CD4-positive, CD25-positive, alpha-beta regulatory T cell (primary cell): ENCODE data around the gene KANSL1L. TPM values are rescaled to one million over a fixed set of nuclear protein-coding genes. Genes with fewer than 3 reads are reported as not detected.
A peak's percentile ranks its signal among the peaks of the same experiment; 100 is the strongest.

Experiments used
- ATAC-seq, 2 donors: fragments of 150-1000 bp; cut with Tn5 transposase; one replicate each; pipeline ENCODE4 v1.10.0; 2021; ENCODE audit warnings: low read depth in 2 of 2, moderate number of reproducible peaks in 2 of 2, moderate library complexity in 1 of 2
- DNase-seq, 3 donors: peaks; one replicate each; pipeline versions ENCODE4 v3.0.0 to v3.0.0-alpha.2; 2012 to 2022; ENCODE audit warnings: mixed read lengths in 1 of 3
- H3K27ac ChIP-seq: one replicate; pipeline ENCODE4 v1.7.0; 2013; ENCODE audit warnings: mild to moderate bottlenecking, low read length; ENCODE audit not compliant: insufficient read depth, poor library complexity, severe bottlenecking
- H3K27me3 ChIP-seq: one replicate; pipeline ENCODE4 v1.7.0; 2013; ENCODE audit warnings: low read length; ENCODE audit not compliant: control insufficient read depth, insufficient read depth
- H3K36me3 ChIP-seq: one replicate; pipeline ENCODE4 v1.7.0; 2013; ENCODE audit warnings: mild to moderate bottlenecking, low read length, moderate library complexity; ENCODE audit not compliant: control insufficient read depth, insufficient read depth
- H3K4me1 ChIP-seq: 2 replicates; pipeline ENCODE4 v1.7.0; 2013; ENCODE audit warnings: mild to moderate bottlenecking, low read length; ENCODE audit not compliant: insufficient read depth, control insufficient read depth, poor library complexity, severe bottlenecking
- H3K4me3 ChIP-seq: one replicate; pipeline ENCODE4 v1.7.0; 2013; ENCODE audit warnings: low read depth, mild to moderate bottlenecking, low read length, moderate library complexity
- H3K9me3 ChIP-seq, 2 experiments: 1 replicate in 1 of 2; 2 replicates in 1 of 2; pipeline ENCODE4 v1.7.0; 2013; ENCODE audit warnings: low read length in 2 of 2, mild to moderate bottlenecking in 1 of 2, moderate library complexity in 1 of 2; ENCODE audit not compliant: control insufficient read depth in 2 of 2
- H3K27ac Mint-ChIP-seq, 3 donors: one replicate each; pipeline ENCODE4 v1.8.0; 2020 to 2022; ENCODE audit warnings: mild to moderate bottlenecking in 3 of 3, mixed read lengths in 3 of 3, moderate library complexity in 2 of 3
- H3K27me3 Mint-ChIP-seq: one replicate; pipeline ENCODE4 v1.8.0; 2022; ENCODE audit warnings: mild to moderate bottlenecking, mixed read lengths
- H3K36me3 Mint-ChIP-seq: one replicate; pipeline ENCODE4 v1.8.0; 2020; ENCODE audit warnings: mixed read lengths
- H3K4me1 Mint-ChIP-seq, 4 donors: one replicate each; pipeline ENCODE4 v1.8.0; 2020 to 2022; ENCODE audit warnings: mixed read lengths in 4 of 4, mild to moderate bottlenecking in 1 of 4
- H3K4me3 Mint-ChIP-seq, 4 donors: one replicate each; pipeline ENCODE4 v1.8.0; 2020 to 2022; ENCODE audit warnings: mild to moderate bottlenecking in 4 of 4, mixed read lengths in 4 of 4, moderate library complexity in 3 of 4
- H3K9me3 Mint-ChIP-seq, 7 donors: one replicate each; pipeline ENCODE4 v1.8.0; 2020 to 2022; ENCODE audit warnings: mixed read lengths in 7 of 7, mild to moderate bottlenecking in 3 of 7, moderate library complexity in 2 of 7
- polyA plus RNA-seq, 4 donors: library from polyadenylated mRNA; unstranded; fragments of 300-500 nt; fragmentation: Illumina TruSeq; gene quantifications; one replicate each; pipeline ENCODE4 v1.2.3, GENCODE V29; 2021
- total RNA-seq: library from RNA; stranded (reverse); gene quantifications from one replicate; pipeline ENCODE4 v1.2.3, GENCODE V29; 2022

The KANSL1L gene
- total and polyA plus RNA-seq, 5 donors from 2014 or later = 0.49 to 7.3 (median 0.96) TPM

DNA sequence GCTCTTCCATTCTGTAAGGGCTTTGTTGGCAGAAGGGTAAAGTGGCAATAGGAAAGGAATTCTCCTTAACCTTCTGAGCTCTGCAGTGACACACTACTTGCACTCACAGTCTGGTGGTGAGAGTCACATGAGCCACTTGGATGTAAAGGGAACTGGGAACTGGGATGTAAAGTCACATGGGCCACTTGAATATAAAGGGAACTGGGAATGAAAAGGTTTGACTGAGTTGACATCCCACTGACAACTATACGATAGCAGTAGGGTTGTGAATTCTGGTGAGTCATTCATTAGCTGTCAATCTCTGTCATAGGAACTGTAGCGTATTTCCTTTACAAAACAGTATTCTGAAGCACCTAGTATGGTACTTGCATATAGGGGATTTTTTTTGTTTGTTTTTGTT, 163.3 kb downstream of the KANSL1L start:
- H3K4me1 Mint-ChIP-seq = peaks cover 21 to 76% (median 70%) of the 10 kb centered on the region in 4 donors
- H3K4me3 Mint-ChIP-seq = peak overlapping the region in 2 of 4 donors; percentile 31 to 81
- peaks cover 45% of the 10 kb centered on the region for H3K36me3 ChIP-seq
- no peaks in the 10 kb centered on the region for H3K27me3 Mint-ChIP-seq
- H3K9me3 ChIP-seq = no peaks in the 10 kb centered on the region
- H3K27me3 ChIP-seq = no peaks in the 10 kb centered on the region
- ATAC-seq = no peak
- peaks cover 30% of the 10 kb centered on the region for H3K36me3 Mint-ChIP-seq
- H3K4me1 ChIP-seq = peaks cover 28% of the 10 kb centered on the region
- DNase-seq = no peak
- no peak overlapping the region for H3K4me3 ChIP-seq
- no peak overlapping the region for H3K27ac ChIP-seq
- no peak overlapping the region for H3K27ac Mint-ChIP-seq
- H3K9me3 Mint-ChIP-seq = no peaks in the 10 kb centered on the region

DNA sequence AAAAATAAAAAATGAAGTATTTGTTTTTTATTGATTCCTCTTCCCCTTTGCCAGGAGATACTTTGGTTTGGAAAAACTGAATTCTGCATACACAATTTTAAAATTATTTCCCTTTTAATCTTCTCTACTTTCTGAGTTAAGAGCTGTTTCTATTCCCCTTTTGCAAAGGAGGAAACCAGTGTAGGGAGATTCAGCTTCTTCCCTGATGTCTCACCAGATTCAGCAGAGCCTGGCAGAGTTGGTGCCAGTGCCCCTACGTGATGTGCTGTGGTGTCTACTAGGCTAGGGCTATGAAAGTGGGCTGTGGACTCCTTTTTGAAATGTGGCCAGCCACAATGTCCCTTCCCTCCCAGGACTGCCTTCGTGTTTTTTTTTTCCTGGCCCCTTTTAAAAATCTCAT, 166.3 kb downstream of the KANSL1L start:
- Mint-ChIP-seq H3K4me1 (peaks cover 18 to 77% (median 65%) of the 10 kb centered on the region in 4 donors), H3K27me3 (peaks cover 9% of the 10 kb centered on the region), H3K36me3 (peaks cover 15% of the 10 kb centered on the region), H3K9me3 (no peaks in the 10 kb centered on the region), H3K4me3 (peak overlapping the region; percentile 53 to 96 (median 72)), H3K27ac (no peak overlapping the region)
- H3K9me3 ChIP-seq = no peaks in the 10 kb centered on the region
- H3K36me3 ChIP-seq = peaks cover 27% of the 10 kb centered on the region
- DNase-seq (no peak), ATAC-seq (no peak)
- H3K27ac ChIP-seq = no peak overlapping the region
- peaks cover 33% of the 10 kb centered on the region for H3K4me1 ChIP-seq
- H3K4me3 ChIP-seq = no peak overlapping the region
- no peaks in the 10 kb centered on the region for H3K27me3 ChIP-seq

DNA sequence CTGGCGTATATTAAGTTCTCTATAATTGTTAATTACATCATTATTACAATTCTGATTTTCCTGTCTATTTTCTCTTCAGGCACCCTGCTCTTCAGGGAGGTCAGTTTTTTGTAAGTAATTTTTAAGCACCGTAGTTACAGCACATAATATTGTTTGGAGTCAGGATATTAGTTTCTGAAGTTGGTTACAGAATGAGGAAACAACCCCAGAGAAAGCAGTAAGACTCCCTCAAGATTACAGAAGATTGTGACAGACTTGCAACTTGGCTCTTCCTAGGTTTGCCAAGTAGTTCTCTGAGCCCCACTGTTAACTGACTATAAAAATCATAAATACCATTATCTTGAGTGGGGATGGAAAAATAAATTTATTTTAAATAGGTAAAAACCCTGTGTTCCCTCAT, 167.8 kb downstream of the KANSL1L start:
- Histone ChIP-seq H3K4me1 (peaks cover 33% of the 10 kb centered on the region), H3K4me3 (peak overlapping the region; percentile 93), H3K27ac (peak overlapping the region; percentile 82), H3K9me3 (no peaks in the 10 kb centered on the region), H3K27me3 (no peaks in the 10 kb centered on the region), H3K36me3 (peaks cover 16% of the 10 kb centered on the region)
- Mint-ChIP-seq H3K4me1 (peaks cover 16 to 72% (median 58%) of the 10 kb centered on the region in 4 donors), H3K36me3 (peaks cover 14% of the 10 kb centered on the region), H3K27me3 (peaks cover 9% of the 10 kb centered on the region), H3K4me3 (peak overlapping the region; percentile 96 to 99 (median 97)), H3K9me3 (no peaks in the 10 kb centered on the region), H3K27ac (peak overlapping the region; percentile 32 to 98 (median 86))
- ATAC-seq = no peak
- no peak for DNase-seq

DNA sequence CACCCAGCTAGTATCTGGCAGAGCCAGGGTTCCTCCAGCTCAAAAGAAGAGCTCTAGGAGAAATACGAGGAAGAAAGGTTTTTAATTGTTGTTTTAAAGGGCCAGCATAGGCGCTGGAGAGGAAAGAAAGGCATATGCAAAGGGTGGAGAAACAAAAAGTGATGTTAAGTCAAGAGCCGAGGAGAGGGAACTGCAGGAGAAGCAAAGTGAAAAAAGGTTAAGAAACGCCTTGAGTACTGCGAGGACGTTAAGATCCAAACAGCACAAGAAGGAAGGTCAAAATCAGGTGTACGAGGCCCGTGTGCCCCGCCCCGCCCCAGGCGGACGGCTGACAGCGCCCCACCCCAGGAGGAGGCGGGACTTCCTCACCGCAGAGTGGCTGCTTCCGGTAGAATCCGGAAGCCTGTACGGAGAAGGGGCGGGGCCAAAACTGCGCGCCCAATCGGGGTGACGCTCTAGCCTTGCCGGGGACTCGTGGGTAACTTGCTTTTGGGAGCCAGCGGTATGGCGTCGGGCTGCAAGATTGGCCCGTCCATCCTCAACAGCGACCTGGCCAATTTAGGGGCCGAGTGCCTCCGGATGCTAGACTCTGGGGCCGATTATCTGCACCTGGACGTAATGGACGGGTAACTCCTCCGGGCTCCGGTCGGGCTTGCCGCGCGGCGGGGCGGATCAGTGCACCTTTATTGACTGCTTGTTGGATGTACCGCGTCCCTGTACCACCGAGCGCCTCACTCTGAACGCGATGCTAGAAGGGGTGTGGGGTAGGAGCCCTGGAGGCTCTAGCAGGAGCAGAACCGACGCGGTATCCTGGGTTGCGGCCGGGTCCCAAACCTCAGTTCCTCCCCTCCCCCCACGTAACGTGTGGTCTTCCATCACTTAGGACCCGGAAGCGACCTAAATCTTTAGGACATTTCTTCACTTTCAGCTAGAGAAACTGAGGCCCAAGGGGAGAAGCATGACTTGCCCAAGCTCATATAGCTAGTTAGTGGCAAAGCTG, 168.8 kb downstream of the KANSL1L start, which contains the start of gene RPE:
Gene RPE (plus strand): TSS at position 481 of the 1,000 bp plus-strand sequence. CDS start 24 bp downstream, at position 505.
- peak within 1 kb of the TSS; percentile 86 to 99 (median 98) for H3K27ac Mint-ChIP-seq
- H3K27ac ChIP-seq = peak within 1 kb of the TSS; percentile 82
- peak within 1 kb of the TSS; percentile 96 to 99 (median 97) for H3K4me3 Mint-ChIP-seq
- DNase-seq (peak; percentile 95 to 97 (median 96)), ATAC-seq (peak; percentile 98 to 100)
- peaks cover 9% of the 10 kb centered on the region for H3K27me3 Mint-ChIP-seq
- H3K4me3 ChIP-seq = peak within 1 kb of the TSS; percentile 93
- peaks cover 10 to 65% (median 51%) of the 10 kb centered on the region in 4 donors for H3K4me1 Mint-ChIP-seq
- H3K9me3 Mint-ChIP-seq = no peaks in the 10 kb centered on the region
- peaks cover 11% of the 10 kb centered on the region for H3K36me3 ChIP-seq
- H3K27me3 ChIP-seq = no peaks in the 10 kb centered on the region
- no peaks in the 10 kb centered on the region for H3K9me3 ChIP-seq
- H3K4me1 ChIP-seq = peaks cover 33% of the 10 kb centered on the region
- peaks cover 5% of the 10 kb centered on the region for H3K36me3 Mint-ChIP-seq

DNA sequence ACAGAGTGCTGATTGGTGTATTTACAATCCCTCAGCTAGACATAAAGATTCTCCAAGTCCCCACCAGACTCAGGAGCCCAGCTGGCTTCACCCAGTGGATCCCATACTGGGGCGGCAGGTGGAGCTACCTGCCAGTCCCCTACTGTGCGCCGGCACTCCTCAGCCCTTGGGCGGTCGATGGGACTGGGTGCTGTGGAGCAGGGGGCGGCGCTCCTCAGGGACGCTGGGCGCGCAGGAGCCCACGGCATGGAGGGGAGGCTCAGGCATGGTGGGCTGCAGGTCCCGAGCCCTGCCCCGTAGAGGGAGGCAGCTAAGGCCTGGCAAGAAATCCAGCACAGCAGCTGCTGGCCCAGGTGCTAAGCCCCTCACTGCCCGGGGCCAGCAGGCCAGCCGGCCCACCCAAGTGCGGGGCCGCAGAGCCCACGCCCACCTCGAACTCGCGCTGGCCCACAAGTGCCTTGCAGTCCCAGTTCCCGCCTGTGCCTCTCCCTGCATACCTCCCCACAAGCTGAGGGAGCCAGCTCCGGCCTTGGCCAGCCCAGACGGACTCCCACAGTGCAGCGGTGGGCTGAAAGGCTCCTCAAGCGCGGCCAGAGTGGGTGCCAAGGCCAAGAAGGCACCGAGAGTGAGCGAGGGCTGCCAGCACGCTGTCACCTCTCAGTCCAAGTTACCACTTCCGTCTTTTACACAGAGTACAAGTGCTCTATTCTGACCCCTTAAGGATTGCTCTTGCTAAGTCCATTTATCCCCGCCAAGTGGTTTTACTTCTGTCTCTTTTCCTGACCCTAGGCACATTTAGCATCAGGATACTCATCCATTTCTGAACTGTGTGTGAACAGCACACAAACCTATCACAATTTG, 170.5 kb downstream of the KANSL1L start:
- Histone ChIP-seq H3K27ac (no peak overlapping the region), H3K36me3 (peaks cover 8% of the 10 kb centered on the region), H3K9me3 (no peaks in the 10 kb centered on the region), H3K27me3 (peaks cover 1% of the 10 kb centered on the region), H3K4me3 (no peak overlapping the region), H3K4me1 (peaks cover 32% of the 10 kb centered on the region)
- Mint-ChIP-seq H3K27ac (peak overlapping the region in 1 of 3 donors; percentile 12), H3K36me3 (no peaks in the 10 kb centered on the region), H3K4me3 (no peak overlapping the region), H3K4me1 (peaks cover 0 to 48% (median 34%) of the 10 kb centered on the region in 4 donors), H3K9me3 (no peaks in the 10 kb centered on the region), H3K27me3 (peaks cover 13% of the 10 kb centered on the region)
- no peak for DNase-seq
- ATAC-seq = no peak

DNA sequence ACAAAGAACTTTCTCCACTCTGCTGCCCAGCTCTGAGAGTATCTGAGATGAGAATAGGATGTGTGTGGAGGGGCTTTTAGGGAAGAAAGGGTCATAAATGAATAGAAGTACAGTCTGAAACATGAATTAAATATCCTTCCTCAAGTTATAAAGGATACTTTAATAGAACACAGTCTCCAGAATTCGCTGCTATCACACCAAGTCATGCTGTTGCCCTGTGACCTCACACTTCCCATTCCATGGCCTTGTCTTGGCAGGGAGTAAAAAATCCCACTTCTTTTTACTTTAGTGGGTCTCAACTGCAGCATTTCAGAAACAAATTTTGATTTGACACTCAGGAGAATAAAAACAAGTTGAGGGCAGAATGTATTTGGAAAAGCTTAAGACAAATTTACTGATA, 172.6 kb downstream of the KANSL1L start:
- no peak overlapping the region for H3K27ac ChIP-seq
- no peaks in the 10 kb centered on the region for H3K36me3 ChIP-seq
- no peak overlapping the region for H3K4me3 ChIP-seq
- H3K27me3 ChIP-seq = peaks cover 1% of the 10 kb centered on the region
- ATAC-seq (no peak), DNase-seq (no peak)
- Mint-ChIP-seq H3K27ac (no peak overlapping the region), H3K4me1 (peaks cover 0 to 30% (median 15%) of the 10 kb centered on the region in 4 donors), H3K36me3 (no peaks in the 10 kb centered on the region), H3K4me3 (no peak overlapping the region), H3K27me3 (peaks cover 18% of the 10 kb centered on the region), H3K9me3 (no peaks in the 10 kb centered on the region)
- H3K4me1 ChIP-seq = peaks cover 12% of the 10 kb centered on the region
- H3K9me3 ChIP-seq = no peaks in the 10 kb centered on the region

DNA sequence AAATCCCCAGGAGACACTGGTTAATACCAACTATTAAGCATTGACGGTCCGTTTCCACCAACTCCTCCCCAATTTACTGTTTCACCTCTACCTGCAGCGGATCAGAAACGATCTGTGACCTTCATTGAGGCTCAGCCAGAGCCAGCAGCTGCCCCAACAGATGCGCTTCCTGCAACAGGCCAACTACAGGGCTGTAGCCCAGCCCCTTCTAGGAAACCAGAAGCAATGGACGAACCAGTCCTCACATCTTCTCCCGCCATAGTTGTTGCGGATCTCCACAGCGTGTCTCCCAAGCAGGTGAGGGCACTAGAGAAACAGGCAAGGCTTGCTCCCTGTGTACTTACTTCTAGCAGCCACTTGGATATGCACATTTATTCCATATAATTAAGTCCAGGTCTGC, 177.2 kb downstream of the KANSL1L start:
- H3K27ac ChIP-seq = no peak overlapping the region
- H3K4me1 ChIP-seq = no peaks in the 10 kb centered on the region
- no peaks in the 10 kb centered on the region for H3K36me3 ChIP-seq
- Mint-ChIP-seq H3K4me3 (no peak overlapping the region), H3K27me3 (peaks cover 34% of the 10 kb centered on the region), H3K9me3 (no peaks in the 10 kb centered on the region), H3K4me1 (peaks cover 0 to 7% (median 0%) of the 10 kb centered on the region in 4 donors), H3K36me3 (no peaks in the 10 kb centered on the region), H3K27ac (no peak overlapping the region)
- DNase-seq = no peak
- H3K9me3 ChIP-seq = no peaks in the 10 kb centered on the region
- no peak overlapping the region for H3K4me3 ChIP-seq
- ATAC-seq = no peak
- H3K27me3 ChIP-seq = peaks cover 18% of the 10 kb centered on the region
